A673 (cell line): ENCODE measurements around the gene GAGE13. TPM values are rescaled to one million over a fixed set of nuclear protein-coding genes. Genes with fewer than 3 reads are reported as not detected.
"Not testable (repeated sequence)": the region's sequence is repeated elsewhere in the genome, so short reads cannot be mapped to it uniquely, and the experiment has no call there.

Experiments
- BruUV-seq: library from RNA; stranded (reverse); fragments of 400-500 nt; replicated peaks from 2 replicates; lab custom pipeline; 2021; lab: Mats Ljungman, UMichigan
- CTCF ChIA-PET: fragments of 300-600 bp; sonication (Branson Sonifier 250); formaldehyde crosslinking; loops from one replicate; lab custom pipeline; 2022; ENCODE audit warnings: antibody characterized with exemption; lab: Charles Lee
- POLR2A ChIA-PET: fragments of 300-600 bp; sonication (Branson Sonifier 250); formaldehyde crosslinking; loops from one replicate; lab custom pipeline; 2022; ENCODE audit warnings: antibody characterized with exemption; ENCODE audit not compliant: low non-redundant PET; lab: Charles Lee
- DNase-seq: peaks from one replicate; pipeline ENCODE4 v3.0.0-alpha.2; 2015; ENCODE audit warnings: low spot score
- H3K27ac ChIP-seq: fragments of 200-600 bp; sonication (generic); 2 replicates; pipeline ENCODE4 v1.5.1; 2016; ENCODE audit warnings: mixed run types, low read depth, mild to moderate bottlenecking, mixed read lengths, antibody characterized with exemption, low read length; ENCODE audit not compliant: poor library complexity, severe bottlenecking
- H3K27me3 ChIP-seq: fragments of 200-600 bp; sonication (generic); replicated peaks from 2 replicates; pipeline ENCODE4 v1.6.1; 2017; ENCODE audit warnings: mixed run types, low read depth, mild to moderate bottlenecking, mixed read lengths, antibody characterized with exemption, low read length; ENCODE audit not compliant: insufficient read depth, poor library complexity
- H3K36me3 ChIP-seq: fragments of 200-600 bp; sonication (generic); 2 replicates; pipeline ENCODE4 v1.6.1; 2016; ENCODE audit warnings: mixed run types, mild to moderate bottlenecking, mixed read lengths, antibody characterized with exemption, low read length; ENCODE audit not compliant: insufficient read depth, poor library complexity, severe bottlenecking
- H3K4me1 ChIP-seq: fragments of 200-600 bp; sonication (generic); 2 replicates; pipeline ENCODE4 v1.6.1; 2017; ENCODE audit warnings: mixed run types, mild to moderate bottlenecking, mixed read lengths, antibody characterized with exemption, low read length; ENCODE audit not compliant: insufficient read depth, poor library complexity, severe bottlenecking
- H3K4me3 ChIP-seq: fragments of 200-600 bp; sonication (generic); 2 replicates; pipeline ENCODE4 v1.5.1; 2016; ENCODE audit warnings: low read depth, mixed run types, mild to moderate bottlenecking, mixed read lengths, low read length; ENCODE audit not compliant: poor library complexity, severe bottlenecking
- H3K9me3 ChIP-seq: fragments of 200-600 bp; sonication (generic); 2 replicates; pipeline ENCODE4 v1.6.1; 2016; ENCODE audit warnings: mixed run types, low read depth, mild to moderate bottlenecking, mixed read lengths, antibody characterized with exemption, low read length; ENCODE audit not compliant: poor library complexity, severe bottlenecking
- intact Hi-C: fragments of 100-400 bp; cut with micrococcal nuclease; formaldehyde crosslinking; loops from one replicate; pipeline ENCODE4 v1.10.0; 2022; ENCODE audit not compliant: unreplicated experiment
- total RNA-seq: library from RNA; stranded (reverse); gene quantifications from 2 replicates; pipeline ENCODE4 v1.2.3, GENCODE V29; 2021

GAGE13 gene
- total RNA-seq, 1 experiment from 2014 or later: not detected

DNA sequence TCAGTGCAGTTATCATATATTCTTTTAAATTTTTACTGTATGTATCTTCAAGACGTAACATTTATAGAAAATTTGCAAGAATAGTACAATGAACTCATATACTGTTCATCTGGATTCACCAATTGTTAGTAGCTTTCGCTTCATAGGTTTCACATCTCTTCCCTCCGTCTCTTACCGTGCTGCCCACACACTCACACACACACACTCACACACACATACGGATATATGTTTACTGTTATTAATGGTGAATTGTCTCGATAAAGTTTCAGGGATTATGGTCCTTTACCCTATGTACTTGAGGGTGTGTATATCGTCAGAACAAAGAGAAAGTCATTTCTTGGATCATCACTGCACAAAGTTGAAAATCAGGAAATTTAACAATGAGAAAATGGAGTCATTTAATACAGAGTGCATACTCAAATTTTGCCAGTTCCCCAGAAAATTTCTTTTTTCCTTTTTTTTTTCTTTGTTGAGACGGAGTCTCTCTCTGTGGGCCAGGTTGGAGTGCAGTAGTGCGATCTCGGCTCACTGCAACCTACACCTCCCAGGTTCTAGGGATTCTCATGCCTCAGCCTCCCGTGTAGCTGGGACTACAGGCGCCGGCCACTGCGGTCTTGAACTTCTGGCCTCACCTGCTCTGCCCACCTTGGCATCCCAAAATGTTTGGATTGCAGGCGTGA, 13.3 kb downstream of the GAGE13 start:
- DNase-seq, H3K27ac ChIP-seq, H3K4me3 ChIP-seq, H3K27me3 ChIP-seq, H3K4me1 ChIP-seq, BruUV-seq, intact Hi-C loops, CTCF ChIA-PET, H3K9me3 ChIP-seq, POLR2A ChIA-PET, H3K36me3 ChIP-seq: not testable (repeated sequence)

DNA sequence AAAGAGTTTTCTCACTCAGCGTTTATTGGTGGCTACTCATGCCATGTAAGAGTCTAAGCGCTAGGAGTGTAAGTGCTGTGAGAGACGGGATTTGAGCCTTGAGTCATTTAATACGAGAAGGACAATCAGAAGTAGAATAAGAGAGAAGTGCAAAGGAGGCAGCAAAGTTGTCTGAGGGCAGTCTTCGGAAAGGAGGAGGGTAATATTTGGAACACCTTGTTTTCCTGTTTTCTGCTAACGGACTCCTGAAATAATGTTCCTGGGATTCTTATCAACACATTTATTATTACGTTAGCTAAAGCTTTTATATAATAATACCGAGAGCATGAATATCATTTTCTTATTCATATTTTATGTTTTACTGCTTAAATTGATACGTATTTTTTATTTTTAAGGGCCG, 14.0 kb downstream of the GAGE13 start:
- H3K27me3 ChIP-seq, H3K9me3 ChIP-seq, DNase-seq, intact Hi-C loops, BruUV-seq, H3K4me3 ChIP-seq, H3K27ac ChIP-seq, H3K36me3 ChIP-seq, CTCF ChIA-PET, H3K4me1 ChIP-seq, POLR2A ChIA-PET: not testable (repeated sequence)

GRCh38 chrX:49346150-49346549, 14.8 kb downstream of the GAGE13 start:
- CTCF ChIA-PET, intact Hi-C loops, POLR2A ChIA-PET: not testable (repeated sequence)

More at GRCh38 chrX:49346150-49346549, 14.8 kb downstream of the GAGE13 start:
- not testable (repeated sequence) for BruUV-seq, H3K9me3 ChIP-seq, H3K4me3 ChIP-seq, DNase-seq, H3K27me3 ChIP-seq, H3K4me1 ChIP-seq, H3K27ac ChIP-seq, H3K36me3 ChIP-seq

Other genes starting within 250 kb of the GAGE13 start
- gene GPKOW, start 207.8 kb upstream of the GAGE13 start, total RNA-seq: 24.9 and 29.1 TPM in 2 replicates
- gene MAGIX, start 168.8 kb upstream of the GAGE13 start, total RNA-seq: 1.1 and 1.5 TPM in 2 replicates
- gene PLP2, start 159.7 kb upstream of the GAGE13 start, total RNA-seq: 70.0 and 87.5 TPM in 2 replicates
- gene PRICKLE3, start 145.2 kb upstream of the GAGE13 start, total RNA-seq: 4.8 and 6.7 TPM in 2 replicates
- 14.6 and 16.3 TPM in 2 replicates for gene SYP, start 131.4 kb upstream of the GAGE13 start, total RNA-seq
- gene CACNA1F, start 98.2 kb upstream of the GAGE13 start, total RNA-seq: not detected in 2 replicates
- 18.9 and 20.5 TPM in 2 replicates for gene CCDC22, start 96.1 kb upstream of the GAGE13 start, total RNA-seq
- gene FOXP3, start 66.9 kb upstream of the GAGE13 start, total RNA-seq: 0.20 TPM in 1 of 2 replicates, not detected in the other
- 11.4 and 12.3 TPM in 2 replicates for gene PPP1R3F, start 61.8 kb upstream of the GAGE13 start, total RNA-seq
- gene GAGE10, start 27.9 kb upstream of the GAGE13 start, total RNA-seq: not detected in 2 replicates
- not detected in 2 replicates for gene GAGE12J, start 9.5 kb upstream of the GAGE13 start, total RNA-seq
- gene GAGE12C, start 200.6 kb downstream of the GAGE13 start, total RNA-seq: not detected in 2 replicates
- not detected in 2 replicates for gene GAGE12D, start 210.2 kb downstream of the GAGE13 start, total RNA-seq
- not detected in 2 replicates for gene GAGE12E, start 219.7 kb downstream of the GAGE13 start, total RNA-seq
- gene GAGE12F, start 229.3 kb downstream of the GAGE13 start, total RNA-seq: not detected in 2 replicates
- gene GAGE12G, start 238.8 kb downstream of the GAGE13 start, total RNA-seq: not detected in 2 replicates
- not detected in 2 replicates for gene GAGE12H, start 248.4 kb downstream of the GAGE13 start, total RNA-seq